NT2/D1 (cell line): ENCODE measurements around the gene MYG1.

Experiments used
- SUZ12 ChIP-seq: IDR thresholded peaks from 2 replicates; pipeline ENCODE4 v1.6.1; 2011; ENCODE audit not compliant: insufficient read length, insufficient read depth; ENCODE audit errors: extremely low read depth
- ZNF274 ChIP-seq: IDR thresholded peaks from 2 replicates; pipeline ENCODE4 v1.6.1; 2011; ENCODE audit warnings: mild to moderate bottlenecking, low read depth, low read length

DNA sequence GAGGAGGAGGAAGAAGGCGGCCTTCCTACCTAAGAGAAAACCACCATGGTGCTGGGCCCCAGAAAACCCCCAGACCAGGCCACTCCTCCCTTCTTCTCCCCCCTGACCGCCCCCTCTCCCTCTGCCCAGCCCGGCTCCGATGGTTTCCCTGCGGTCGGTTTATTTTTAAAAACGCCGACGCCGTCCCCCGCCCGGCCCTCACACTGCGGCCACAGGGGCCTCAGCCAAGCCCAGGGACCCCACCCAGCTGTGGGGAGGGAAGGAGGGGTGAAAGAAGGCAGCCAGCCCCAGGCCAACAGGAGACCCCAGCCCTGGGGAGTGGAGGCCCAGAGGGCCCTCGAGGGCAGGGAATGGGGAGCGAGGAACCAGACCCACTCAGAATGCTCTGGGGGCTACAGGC lies 33.2 kb downstream of the MYG1 start:
- TF ChIP-seq ZNF274 (no peak), SUZ12 (no peak)
